ENCODE results near the gene JRKL.
A peak's percentile ranks its signal among the peaks of the same experiment; 100 is the strongest.

The JRKL gene

GRCh38 chr11:96388891-96389719, 708 bp upstream of the JRKL start:
- TF ChIP-seq EZH2 (optimal IDR thresholded peaks at IDR 0.05; ENCODE audit: low read depth, low read length) (no peak), EZH2phosphoT487 (IDR thresholded peaks at IDR 0.05; ENCODE audit: low read length) (no peak), CTCF (IDR thresholded peaks at IDR 0.05; ENCODE audit: low read length) (no peak)
- Histone ChIP-seq H3K9ac (ENCODE audit: low read length) (peak overlapping the region; percentile 58; the same call in 1 of the 2 replicates), H3K9me2 (replicated peaks; ENCODE audit: insufficient read depth, low read length) (no peaks in the 10 kb centered on the region), H3K27ac (ENCODE audit: low read length) (no peak overlapping the region), H2AFZ (ENCODE audit: low read length) (peak overlapping the region; percentile 88), H3K79me2 (ENCODE audit: low read length) (peaks cover 19% of the 10 kb centered on the region), H3K4me2 (ENCODE audit: low read depth, low read length) (peak overlapping the region; percentile 85), H3K9me3 (replicated peaks; ENCODE audit: insufficient read depth, low read length) (no peaks in the 10 kb centered on the region), H3F3A (ENCODE audit: insufficient read depth, low read length) (no peaks in the 10 kb centered on the region), H4K20me1 (ENCODE audit: insufficient read depth, low read length) (no peaks in the 10 kb centered on the region), H3K36me3 (replicated peaks; ENCODE audit: insufficient read depth, low read length) (no peaks in the 10 kb centered on the region), H3K4me3 (ENCODE audit: low read length) (peak overlapping the region; percentile 82), H3K27me3 (replicated peaks; ENCODE audit: insufficient read depth, low read length) (no peaks in the 10 kb centered on the region), H3K4me1 (ENCODE audit: low read length) (0 out of 2 replicates have a peak, but pooled peaks cover 5% of the 10 kb centered on the region)
- DNase-seq: peak; percentile 38

GRCh38 chr11:96390488-96390792, 627 bp downstream of the JRKL start:
- Histone ChIP-seq H3K27ac (ENCODE audit: low read length) (peak overlapping the region; percentile 39; the same call in 1 of the 2 replicates), H3K79me2 (ENCODE audit: low read length) (peaks cover 19% of the 10 kb centered on the region), H3K9me3 (replicated peaks; ENCODE audit: insufficient read depth, low read length) (no peaks in the 10 kb centered on the region), H3K36me3 (replicated peaks; ENCODE audit: insufficient read depth, low read length) (no peaks in the 10 kb centered on the region), H3K9ac (ENCODE audit: low read length) (peak overlapping the region; percentile 65), H3K4me1 (ENCODE audit: low read length) (0 out of 2 replicates have a peak, but pooled peaks cover 5% of the 10 kb centered on the region), H4K20me1 (ENCODE audit: insufficient read depth, low read length) (no peaks in the 10 kb centered on the region), H3K4me3 (ENCODE audit: low read length) (peak overlapping the region; percentile 82), H3F3A (ENCODE audit: insufficient read depth, low read length) (no peaks in the 10 kb centered on the region), H3K4me2 (ENCODE audit: low read depth, low read length) (peak overlapping the region; percentile 89), H3K27me3 (replicated peaks; ENCODE audit: insufficient read depth, low read length) (no peaks in the 10 kb centered on the region), H2AFZ (ENCODE audit: low read length) (peak overlapping the region; percentile 91), H3K9me2 (replicated peaks; ENCODE audit: insufficient read depth, low read length) (no peaks in the 10 kb centered on the region)
- no peak for TF ChIP-seq EZH2phosphoT487 (IDR thresholded peaks at IDR 0.05; ENCODE audit: low read length)
- TF ChIP-seq CTCF (IDR thresholded peaks at IDR 0.05; ENCODE audit: low read length): no peak
- no peak for TF ChIP-seq EZH2 (optimal IDR thresholded peaks at IDR 0.05; ENCODE audit: low read depth, low read length)
- no peak for DNase-seq

- Histone ChIP-seq H3K9me3 (replicated peaks; ENCODE audit: insufficient read depth, low read length) (no peaks in the 10 kb centered on the region), H3K4me2 (ENCODE audit: low read depth, low read length) (no peak overlapping the region), H3F3A (ENCODE audit: insufficient read depth, low read length) (no peaks in the 10 kb centered on the region), H3K36me3 (replicated peaks; ENCODE audit: insufficient read depth, low read length) (no peaks in the 10 kb centered on the region), H2AFZ (ENCODE audit: low read length) (no peak overlapping the region), H3K9me2 (replicated peaks; ENCODE audit: insufficient read depth, low read length) (no peaks in the 10 kb centered on the region), H3K79me2 (ENCODE audit: low read length) (peaks cover 19% of the 10 kb centered on the region), H3K27me3 (replicated peaks; ENCODE audit: insufficient read depth, low read length) (no peaks in the 10 kb centered on the region), H3K4me1 (ENCODE audit: low read length) (0 out of 2 replicates have a peak, but pooled peaks cover 5% of the 10 kb centered on the region), H3K9ac (ENCODE audit: low read length) (no peak overlapping the region), H3K27ac (ENCODE audit: low read length) (no peak overlapping the region), H4K20me1 (ENCODE audit: insufficient read depth, low read length) (no peaks in the 10 kb centered on the region), H3K4me3 (ENCODE audit: low read length) (no peak overlapping the region)
- DNase-seq: no peak
- TF ChIP-seq EZH2phosphoT487 (IDR thresholded peaks at IDR 0.05; ENCODE audit: low read length) (no peak), EZH2 (optimal IDR thresholded peaks at IDR 0.05; ENCODE audit: low read depth, low read length) (no peak), CTCF (IDR thresholded peaks at IDR 0.05; ENCODE audit: low read length) (no peak)
These were observed 2.0 kb downstream of the JRKL start for GRCh38 chr11:96391698-96392307.

Data from MM.1S (cell line).